GM04504 (cell line): ENCODE data around the gene OR5H2.

Experiments used
- DNase-seq: peaks from one replicate; pipeline ENCODE4 v3.0.0-alpha.2; 2012; ENCODE audit warnings: low read depth

The OR5H2 gene

DNA sequence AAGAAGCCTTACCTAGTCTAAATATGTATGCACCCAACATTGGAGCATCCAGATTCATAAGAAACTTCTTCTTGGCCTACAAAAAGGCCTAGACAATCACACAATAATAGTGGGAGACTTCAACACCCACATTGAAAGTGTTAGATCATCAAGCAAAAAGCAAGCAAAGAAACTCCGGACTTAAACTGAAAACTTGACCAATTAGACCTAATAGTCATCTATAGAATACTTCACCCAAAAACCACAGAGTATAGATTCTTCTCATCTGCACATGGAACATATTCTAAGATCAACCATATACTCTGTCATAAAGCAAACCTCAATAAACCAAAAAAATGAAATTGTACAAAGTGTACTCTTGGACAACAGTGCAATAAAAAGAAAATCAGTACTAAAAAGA lies 49.0 kb downstream of the OR5H2 start:
- no peak for DNase-seq
